GM20431 (cell line): Measurements from ENCODE around the gene CDK4.

Experiments
- in situ Hi-C: fragments of 300-500 bp; cut with MseI, MboI; formaldehyde crosslinking; loops from one replicate; pipeline ENCODE4 v1.15.0; 2020; ENCODE audit warnings: low sequenced_read_pairs; ENCODE audit not compliant: unreplicated experiment

CDK4 gene

GRCh38 chr12:57741844-57742738, 10.0 kb downstream of the CDK4 start:
- in situ Hi-C loops, result no loop called here

- in situ Hi-C loops, result no loop called here
These were observed 10.7 kb downstream of the CDK4 start for GRCh38 chr12:57741413-57741789.

GRCh38 chr12:57740656-57741412, 11.3 kb downstream of the CDK4 start:
- in situ Hi-C loops, result no loop called here

- in situ Hi-C loops, result no loop called here
These were observed 12.1 kb downstream of the CDK4 start for GRCh38 chr12:57739914-57740538.

- in situ Hi-C loops, result no loop called here
These were observed 12.7 kb downstream of the CDK4 start for GRCh38 chr12:57739387-57739786.

GRCh38 chr12:57738661-57739237, 13.4 kb downstream of the CDK4 start, which contains the start of gene AGAP2:
Gene AGAP2 (minus strand): TSS chr12:57738742. CDS start chr12:57738246, 496 bp downstream.
- in situ Hi-C loops, result no loop called here

GRCh38 chr12:57737467-57738460, 14.3 kb downstream of the CDK4 start:
- in situ Hi-C loops, result no loop called here

GRCh38 chr12:57736741-57737466, 15.2 kb downstream of the CDK4 start:
- in situ Hi-C loops, result no loop called here

GRCh38 chr12:57735952-57736740, 16.0 kb downstream of the CDK4 start:
- in situ Hi-C loops, result no loop called here

- in situ Hi-C loops, result no loop called here
These were observed 16.8 kb downstream of the CDK4 start for GRCh38 chr12:57735198-57735855.

- in situ Hi-C loops, result no loop called here
These were observed 17.5 kb downstream of the CDK4 start for GRCh38 chr12:57734591-57734990.

GRCh38 chr12:57733928-57734327, 18.2 kb downstream of the CDK4 start:
- in situ Hi-C loops, result no loop called here

- in situ Hi-C loops, result no loop called here
These were observed 19.1 kb downstream of the CDK4 start for GRCh38 chr12:57732726-57733593.

- in situ Hi-C loops, result no loop called here
These were observed 19.8 kb downstream of the CDK4 start for GRCh38 chr12:57732270-57732669.

GRCh38 chr12:57731411-57732080, 20.6 kb downstream of the CDK4 start:
- in situ Hi-C loops, result no loop called here
